Fibroblast of villous mesenchyme (primary cell): ENCODE measurements around the gene RAB31. TPM values are rescaled to one million over a fixed set of nuclear protein-coding genes. Genes with fewer than 3 reads are reported as not detected.
A peak's percentile ranks its signal among the peaks of the same experiment; 100 is the strongest.

ENCODE experiments used
- DNase-seq: peaks from one replicate; pipeline ENCODE4 v3.0.0-alpha.2; 2010; ENCODE audit warnings: low read depth
- H3K4me3 ChIP-seq: 2 replicates; pipeline ENCODE4 v1.5.1; 2011; ENCODE audit warnings: low read depth, mild to moderate bottlenecking, low read length
- CTCF ChIP-seq: IDR thresholded peaks from 2 replicates; pipeline ENCODE4 v1.5.1; 2012; ENCODE audit warnings: low read depth, mild to moderate bottlenecking, low read length; ENCODE audit not compliant: insufficient read depth
- total RNA-seq: library from RNA; depleted of rRNA; stranded (reverse); fragments of >200 nt; gene quantifications from 2 replicates; pipeline ENCODE4 v1.2.3, GENCODE V29; 2012

The RAB31 gene
- total RNA-seq, 1 donor: 34.5 TPM

GRCh38 chr18:9846162-9846925 lies 138.2 kb downstream of the RAB31 start:
- no peak overlapping the region for H3K4me3 ChIP-seq
- no peak for TF ChIP-seq CTCF
- no peak for DNase-seq

GRCh38 chr18:9848170-9848879 lies 140.2 kb downstream of the RAB31 start:
- H3K4me3 ChIP-seq: no peak overlapping the region
- no peak for TF ChIP-seq CTCF
- no peak for DNase-seq

- H3K4me3 ChIP-seq: no peak overlapping the region
- peak; percentile 48 for DNase-seq
- no peak for TF ChIP-seq CTCF
Observed at GRCh38 chr18:9849407-9850283, 141.5 kb downstream of the RAB31 start.

GRCh38 chr18:9850309-9850708 lies 142.2 kb downstream of the RAB31 start:
- TF ChIP-seq CTCF: no peak
- no peak for DNase-seq

GRCh38 chr18:9851511-9851910 lies 143.4 kb downstream of the RAB31 start:
- H3K4me3 ChIP-seq: no peak overlapping the region
- TF ChIP-seq CTCF: no peak
- DNase-seq: peak; percentile 57

More at GRCh38 chr18:9850309-9850708, 142.2 kb downstream of the RAB31 start:
- no peak overlapping the region for H3K4me3 ChIP-seq

- no peak for TF ChIP-seq CTCF
- peak; percentile 69 for DNase-seq
- H3K4me3 ChIP-seq: no peak overlapping the region
Observed at GRCh38 chr18:9852266-9853081, 144.4 kb downstream of the RAB31 start.
